Measurements from ENCODE around the gene PLEKHM3.
"Not testable (repeated sequence)": the region's sequence is repeated elsewhere in the genome, so short reads cannot be mapped to it uniquely, and the experiment has no call there.

Gene PLEKHM3

GRCh38 chr2:207950063-207950760 is 75.1 kb downstream of the PLEKHM3 start:
- no peak for DNase-seq

- not testable (repeated sequence) for DNase-seq
These were observed 76.1 kb downstream of the PLEKHM3 start for GRCh38 chr2:207949245-207949644.

- no peak for DNase-seq
These were observed 80.2 kb downstream of the PLEKHM3 start for GRCh38 chr2:207944979-207945600.

DNA sequence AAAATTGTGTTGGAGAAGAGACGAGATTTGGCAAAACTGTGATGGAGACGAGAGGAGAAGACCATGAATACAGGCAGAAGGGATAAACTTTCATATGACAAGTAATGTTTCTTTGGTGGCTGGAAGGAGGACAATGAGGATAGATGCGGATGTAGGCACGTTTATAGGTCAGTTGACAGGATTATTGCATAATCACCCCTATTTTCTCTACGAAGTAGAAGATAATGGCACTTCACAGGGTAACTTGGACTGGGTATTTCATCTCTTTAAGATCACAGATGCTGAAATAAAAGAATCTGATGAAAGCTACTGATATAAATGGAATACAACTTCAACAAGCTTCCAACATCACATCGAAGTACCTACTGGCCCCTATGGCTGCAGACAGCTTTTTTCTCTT is 81.0 kb downstream of the PLEKHM3 start:
- DNase-seq = no peak

DNA sequence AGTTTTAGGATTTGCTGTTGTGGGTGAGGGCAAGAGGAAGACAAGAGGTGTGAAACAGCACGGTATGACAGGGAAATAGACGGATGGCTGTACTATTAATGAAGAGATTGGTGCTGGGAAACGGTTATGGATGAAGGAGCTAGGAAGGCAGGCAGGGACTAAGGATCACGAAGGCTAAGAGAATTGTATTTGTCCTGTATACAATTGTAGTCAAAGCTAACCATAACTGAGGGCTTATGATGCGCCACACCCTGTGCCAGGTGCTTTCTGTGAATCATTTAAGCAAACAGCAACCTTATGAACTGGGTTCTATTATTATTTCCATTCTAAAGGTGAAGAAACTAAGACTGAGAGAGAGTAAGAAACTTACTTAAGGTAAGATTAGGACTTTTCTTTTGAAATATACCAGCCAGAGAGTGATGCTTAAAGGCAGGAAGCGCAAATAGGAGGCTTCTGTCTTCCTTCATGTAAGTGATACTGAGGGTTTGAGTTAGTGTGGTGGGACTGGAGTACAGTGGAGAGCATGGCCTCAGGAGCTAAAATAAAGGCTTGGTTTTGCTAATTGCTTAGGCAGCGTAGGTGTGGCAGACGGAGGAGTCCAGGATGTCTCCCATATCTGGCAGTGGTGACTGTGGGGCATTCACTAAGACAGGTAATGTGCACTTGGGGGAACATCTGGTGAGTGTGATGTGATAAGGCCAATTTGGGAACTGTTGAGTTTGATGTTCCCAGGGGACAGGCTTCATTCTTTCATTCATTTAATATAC is 85.8 kb downstream of the PLEKHM3 start:
- no peak for DNase-seq

DNA sequence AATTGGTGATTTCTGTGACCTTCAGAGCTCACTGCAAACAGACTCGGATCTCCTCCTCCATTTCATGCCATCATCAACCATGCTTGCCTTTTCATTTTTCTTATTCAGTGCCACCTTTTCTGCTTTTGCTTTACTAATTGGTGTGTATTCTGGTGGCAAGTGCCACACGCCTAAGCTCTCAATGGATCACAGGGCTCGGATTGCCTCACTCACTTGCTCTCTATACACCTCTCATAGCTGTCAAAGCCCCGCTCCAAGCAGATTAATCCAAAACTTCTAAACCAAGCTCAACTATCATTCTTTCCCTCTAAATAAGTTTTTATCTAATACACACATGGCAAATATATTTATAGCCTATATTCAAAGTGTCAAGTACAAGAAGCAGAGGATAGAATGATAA is 86.4 kb downstream of the PLEKHM3 start:
- DNase-seq = no peak

DNA sequence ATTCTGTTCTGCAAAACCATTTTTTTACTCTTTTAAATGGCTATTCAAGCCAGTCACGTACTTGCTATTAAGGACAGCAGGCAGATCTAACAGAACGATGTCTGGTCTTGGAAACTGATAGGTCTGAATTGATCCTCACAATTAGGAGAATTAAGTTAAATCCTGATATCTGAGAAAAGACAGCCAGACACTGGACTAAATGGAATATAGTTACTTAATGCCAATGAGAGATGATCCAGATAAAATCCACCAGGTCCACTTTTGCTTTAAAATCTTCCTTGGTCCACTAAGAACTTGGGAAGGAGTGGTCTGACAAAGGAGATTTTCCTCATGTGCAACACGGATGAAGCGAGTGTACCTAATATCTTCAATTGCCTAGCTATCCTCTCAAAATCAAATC is 86.9 kb downstream of the PLEKHM3 start:
- no peak for DNase-seq

DNA sequence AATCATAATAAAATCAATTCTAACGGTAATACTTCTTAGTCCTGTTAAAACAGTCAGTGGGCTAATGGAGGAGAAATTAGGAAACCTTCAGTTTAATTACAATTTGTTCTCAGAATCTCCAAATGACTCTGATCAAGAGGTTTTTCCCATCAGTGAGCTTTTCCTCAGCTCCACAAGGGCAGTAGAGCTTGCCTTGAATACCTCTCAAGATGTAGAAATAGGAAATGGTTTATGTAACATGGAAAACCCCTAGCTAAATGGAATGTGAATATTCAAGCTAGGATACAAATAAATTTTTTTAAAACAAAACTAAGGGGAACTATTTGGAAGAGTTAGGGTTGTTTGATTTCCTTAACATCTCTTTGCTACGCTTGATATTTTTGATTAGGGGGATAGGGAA is 87.5 kb downstream of the PLEKHM3 start:
- DNase-seq = no peak

- DNase-seq = no peak
These were observed 88.1 kb downstream of the PLEKHM3 start for GRCh38 chr2:207937253-207937652.

- DNase-seq = no peak
These were observed 88.9 kb downstream of the PLEKHM3 start for GRCh38 chr2:207936380-207936779.

DNA sequence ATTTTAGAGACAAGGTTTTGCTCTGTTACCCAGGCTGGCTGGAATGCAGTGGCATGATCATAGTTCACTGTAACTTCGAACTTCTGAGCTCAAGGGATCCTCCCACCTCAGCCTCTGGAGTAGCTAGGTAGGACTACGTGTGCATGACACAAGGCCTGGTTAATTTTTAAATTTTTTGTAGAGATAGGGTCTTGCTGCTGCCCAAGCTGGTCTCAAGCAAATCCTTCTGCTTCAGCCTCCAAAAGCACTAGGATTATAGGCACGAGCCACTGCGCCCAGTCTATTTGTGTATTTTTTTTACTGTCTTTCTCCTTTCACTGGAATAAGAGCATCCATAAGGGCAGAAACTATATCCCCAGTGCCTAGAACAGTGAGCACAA is 89.3 kb downstream of the PLEKHM3 start:
- no peak for DNase-seq

GRCh38 chr2:207935121-207935990 is 90.0 kb downstream of the PLEKHM3 start:
- no peak for DNase-seq

DNA sequence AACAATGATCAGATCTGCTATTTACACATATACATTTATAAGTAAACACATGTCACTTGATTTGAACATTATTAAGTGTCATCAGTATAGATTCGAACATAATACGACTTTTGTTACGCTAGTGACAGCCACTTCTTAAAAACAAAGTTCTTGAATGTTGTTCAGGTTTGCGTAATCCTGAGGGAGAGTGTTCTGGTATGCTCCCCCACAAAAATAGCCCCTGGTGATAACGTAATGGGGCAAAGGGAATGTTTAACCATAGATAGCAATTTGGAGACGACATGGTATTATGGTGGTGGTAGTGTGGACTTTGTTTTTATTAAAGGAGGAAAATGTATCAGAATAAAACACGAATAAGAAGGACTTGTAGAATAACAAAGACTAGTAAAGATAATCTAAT is 90.6 kb downstream of the PLEKHM3 start:
- no peak for DNase-seq

- peak; percentile 31 for DNase-seq
These were observed 91.8 kb downstream of the PLEKHM3 start for GRCh38 chr2:207933396-207934065.

GRCh38 chr2:207932106-207932505 is 93.2 kb downstream of the PLEKHM3 start:
- DNase-seq = no peak

- DNase-seq = peak; percentile 34
These were observed 94.6 kb downstream of the PLEKHM3 start for GRCh38 chr2:207930747-207931146.

DNA sequence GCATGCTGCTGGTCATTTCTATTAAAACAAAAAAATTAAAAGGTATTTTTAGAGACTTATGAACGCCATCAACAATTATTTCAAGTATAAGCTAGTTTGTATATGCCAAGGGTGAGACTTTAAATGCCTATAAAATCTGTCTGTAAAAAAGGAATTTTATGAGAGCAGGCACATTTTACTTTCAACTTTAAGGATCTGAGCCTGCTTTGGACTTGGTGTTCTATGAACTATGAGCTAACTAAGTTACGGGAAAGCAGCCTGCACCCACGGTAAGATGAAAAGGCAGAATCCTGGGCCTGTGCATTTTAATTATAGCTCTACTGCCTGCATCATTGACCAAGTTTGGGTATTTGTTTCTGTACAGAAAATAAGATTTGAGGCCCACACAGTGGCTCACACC is 95.4 kb downstream of the PLEKHM3 start:
- DNase-seq = no peak

DNA sequence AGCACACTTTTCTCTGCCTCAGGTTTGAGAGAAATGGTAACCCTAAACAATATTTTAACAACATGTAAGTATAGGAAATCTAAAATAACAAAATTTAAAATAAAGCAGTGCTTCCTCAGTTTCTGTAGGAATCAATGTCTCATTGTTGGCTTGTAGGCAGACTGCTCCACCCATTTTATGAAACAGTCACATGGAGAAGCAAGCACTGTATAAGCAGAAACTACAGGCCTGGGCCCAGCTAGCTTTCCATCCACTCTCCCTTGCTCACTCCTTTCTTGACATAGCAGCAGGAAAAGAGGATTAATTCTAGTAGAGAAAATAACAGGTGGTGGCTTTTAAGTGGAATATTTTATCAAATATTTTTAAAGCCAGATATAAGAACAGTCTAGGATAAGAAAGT is 97.2 kb downstream of the PLEKHM3 start:
- DNase-seq = no peak

DNA sequence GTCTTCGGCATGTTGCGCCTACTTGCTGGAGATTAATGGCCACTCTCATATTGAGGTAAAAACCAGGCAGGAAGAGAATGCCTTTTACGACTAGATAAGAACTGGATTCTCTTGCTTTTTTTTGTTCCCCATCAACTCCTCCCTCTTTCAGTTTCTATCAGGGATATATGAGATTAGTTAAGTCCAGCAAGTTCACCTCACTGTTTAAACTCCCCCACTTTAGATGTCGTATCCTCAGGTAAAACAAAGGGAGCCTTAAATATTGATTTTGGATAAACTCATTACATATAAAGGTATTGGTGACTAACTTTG is 98.4 kb downstream of the PLEKHM3 start:
- DNase-seq = no peak

GRCh38 chr2:207926133-207926988 is 99.0 kb downstream of the PLEKHM3 start:
- no peak for DNase-seq

GRCh38 chr2:207925601-207926000 is 99.7 kb downstream of the PLEKHM3 start:
- DNase-seq = no peak

DNA sequence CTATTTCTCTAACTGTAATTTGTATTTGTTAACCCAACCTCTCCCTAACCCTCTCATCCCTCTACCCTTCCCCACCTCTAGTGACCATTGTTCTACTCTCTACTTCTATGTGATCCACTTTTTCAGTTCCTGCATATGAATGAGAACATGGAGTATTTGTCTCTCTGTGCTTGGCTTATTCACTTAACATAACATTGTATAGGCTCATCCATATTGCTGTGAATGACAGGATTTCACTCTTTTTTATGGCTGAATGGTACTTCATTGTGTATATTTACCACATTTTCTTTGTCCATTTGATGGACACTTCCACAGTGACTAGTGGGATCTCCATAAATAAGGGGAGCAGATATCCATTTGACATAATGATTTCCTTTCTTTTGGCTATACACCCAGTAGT is 103.7 kb downstream of the PLEKHM3 start:
- no peak for DNase-seq
